Kidney glomerular epithelial cell (primary cell): ENCODE measurements around the gene SEC14L1.
A peak's percentile ranks its signal among the peaks of the same experiment; 100 is the strongest.

ENCODE experiments used
- DNase-seq: peaks from one replicate; lab custom pipeline; 2025; lab: John Stamatoyannopoulos, UW

SEC14L1 gene

GRCh38 chr17:77163001-77163400 lies 22.2 kb downstream of the SEC14L1 start:
- no peak for DNase-seq

- DNase-seq = no peak
Observed at GRCh38 chr17:77163511-77164280, 22.9 kb downstream of the SEC14L1 start.

- no peak for DNase-seq
Observed at GRCh38 chr17:77164483-77165091, 23.8 kb downstream of the SEC14L1 start.

- DNase-seq = no peak
Observed at GRCh38 chr17:77165577-77165976, 24.8 kb downstream of the SEC14L1 start.

- DNase-seq = no peak
Observed at GRCh38 chr17:77167472-77168306, 26.9 kb downstream of the SEC14L1 start.

- DNase-seq = no peak
Observed at GRCh38 chr17:77173104-77173503, 32.3 kb downstream of the SEC14L1 start.

GRCh38 chr17:77174928-77175661 lies 34.3 kb downstream of the SEC14L1 start:
- no peak for DNase-seq

GRCh38 chr17:77177002-77177741 lies 36.4 kb downstream of the SEC14L1 start:
- DNase-seq = no peak

- no peak for DNase-seq
Observed at GRCh38 chr17:77178050-77178449, 37.3 kb downstream of the SEC14L1 start.

GRCh38 chr17:77178563-77178962 lies 37.8 kb downstream of the SEC14L1 start:
- no peak for DNase-seq

- no peak for DNase-seq
Observed at GRCh38 chr17:77180503-77181357, 40.0 kb downstream of the SEC14L1 start.

- no peak for DNase-seq
Observed at GRCh38 chr17:77182205-77183172, 41.7 kb downstream of the SEC14L1 start.

GRCh38 chr17:77184474-77184873 lies 43.7 kb downstream of the SEC14L1 start:
- DNase-seq = peak; percentile 53

GRCh38 chr17:77185137-77185536 lies 44.4 kb downstream of the SEC14L1 start:
- no peak for DNase-seq

GRCh38 chr17:77186141-77186604 lies 45.4 kb downstream of the SEC14L1 start:
- no peak for DNase-seq

GRCh38 chr17:77188084-77189066 lies 47.6 kb downstream of the SEC14L1 start:
- DNase-seq = no peak

- no peak for DNase-seq
Observed at GRCh38 chr17:77189148-77189547, 48.4 kb downstream of the SEC14L1 start.

- no peak for DNase-seq
Observed at GRCh38 chr17:77190576-77190975, 49.8 kb downstream of the SEC14L1 start.
